GM12878 (cell line): ENCODE results near the gene PPP2R5C. TPM values are rescaled to one million over a fixed set of nuclear protein-coding genes. Genes with fewer than 3 reads are reported as not detected.

Experiments
- ATAC-seq: fragments of 200-7000 bp; cut with Tn5 transposase; 3 replicates; pipeline ENCODE4 v1.9.1; 2020; ENCODE audit warnings: mild to moderate bottlenecking, moderate library complexity
- BruUV-seq: library from RNA; stranded (reverse); fragments of 400-500 nt; replicated peaks from 2 replicates; lab custom pipeline; 2021; lab: Mats Ljungman, UMichigan
- CTCF ChIA-PET: fragments of 300-600 bp; sonication (Branson Sonifier 250); formaldehyde crosslinking; extraction: SDS; loops from one replicate; lab custom pipeline; 2021; ENCODE audit warnings: inconsistent platforms; lab: Yijun Ruan, JAX
- POLR2A ChIA-PET: fragments of 350-600 bp; formaldehyde crosslinking; extraction: SDS; loops from one replicate; lab custom pipeline; 2021; ENCODE audit warnings: inconsistent platforms; lab: Charles Lee
- RAD21 ChIA-PET: fragments of 300-600 bp; sonication (Branson Sonifier 250); formaldehyde crosslinking; loops from one replicate; lab custom pipeline; 2023; ENCODE audit warnings: antibody characterized with exemption; ENCODE audit not compliant: unreplicated experiment; lab: Charles Lee
- SMC1A ChIA-PET: fragments of 300-600 bp; sonication (Branson Sonifier 250); formaldehyde crosslinking; loops from one replicate; lab custom pipeline; 2023; ENCODE audit not compliant: unreplicated experiment, uncharacterized antibody; lab: Charles Lee
- DNase-seq: peaks from one replicate; pipeline ENCODE4 v3.0.0-alpha.2; 2011; ENCODE audit warnings: low read depth, low spot score
- FAIRE-seq: peaks from 3 replicates; lab custom pipeline; 2011; peaks lifted over from hg19 to GRCh38; lab: Jason Lieb, UNC
- H2AFZ ChIP-seq: 2 replicates; pipeline ENCODE4 v1.6.0; 2011; ENCODE audit warnings: low read depth, low read length, control low read depth; ENCODE audit not compliant: control insufficient read depth
- H3K27ac ChIP-seq: 2 replicates; pipeline ENCODE4 v1.5.1; 2011; ENCODE audit warnings: control low read depth; ENCODE audit not compliant: control insufficient read depth, insufficient read depth
- H3K27me3 ChIP-seq, 2 experiments: replicated peaks in 1 of 2; 2 replicates each; pipeline versions ENCODE4 v1.6.0 to v1.6.1; 2011; ENCODE audit warnings: low read length in 1 of 2; ENCODE audit not compliant: control insufficient read depth in 2 of 2, insufficient read depth in 2 of 2
- H3K36me3 ChIP-seq, 2 experiments: 2 replicates each; pipeline ENCODE4 v1.5.1; 2011; ENCODE audit warnings: low read length in 1 of 2; ENCODE audit not compliant: control insufficient read depth in 2 of 2, insufficient read depth in 2 of 2
- H3K4me1 ChIP-seq: 2 replicates; pipeline ENCODE4 v1.6.1; 2011; ENCODE audit warnings: mild to moderate bottlenecking, low read length, moderate library complexity, mixed read lengths; ENCODE audit not compliant: control insufficient read depth, insufficient read depth
- H3K4me2 ChIP-seq: 2 replicates; pipeline ENCODE4 v1.6.0; 2011; ENCODE audit warnings: control low read depth; ENCODE audit not compliant: control insufficient read depth, insufficient read depth
- H3K4me3 ChIP-seq: fragments of 200-600 bp; sonication (generic); 2 replicates; pipeline ENCODE4 v1.5.1; 2016
- H3K79me2 ChIP-seq: 2 replicates; pipeline ENCODE4 v1.6.0; 2011; ENCODE audit warnings: low read length; ENCODE audit not compliant: control insufficient read depth, insufficient read depth
- H3K9ac ChIP-seq: 2 replicates; pipeline ENCODE4 v1.8.0; 2011; ENCODE audit warnings: low read length, control low read depth, mixed read lengths; ENCODE audit not compliant: control insufficient read depth, insufficient read depth
- H3K9me3 ChIP-seq: replicated peaks from 3 replicates; pipeline ENCODE4 v1.5.1; 2011; ENCODE audit warnings: mild to moderate bottlenecking, low read length; ENCODE audit not compliant: control insufficient read depth, insufficient read depth
- H4K20me1 ChIP-seq: 2 replicates; pipeline ENCODE4 v1.6.0; 2011; ENCODE audit not compliant: control insufficient read depth, insufficient read depth
- ASH2L ChIP-seq: fragments of 300-600, 200-600 bp; sonication (generic); IDR thresholded peaks from 2 replicates; pipeline ENCODE4 v1.6.1; 2017; ENCODE audit warnings: low read depth, mild to moderate bottlenecking, borderline replicate concordance
- HCFC1 ChIP-seq: fragments of 150-350 bp; IDR thresholded peaks from 2 replicates; pipeline ENCODE4 v1.6.1; 2014; ENCODE audit warnings: low read length
- IRF5 ChIP-seq: fragments of 450-650 bp; IDR thresholded peaks from 2 replicates; pipeline ENCODE4 v1.6.1; 2017; ENCODE audit warnings: borderline replicate concordance
- MEF2A ChIP-seq: IDR thresholded peaks from 2 replicates; pipeline ENCODE4 v1.6.1; 2011; ENCODE audit warnings: low read depth, mild to moderate bottlenecking, low read length, moderate library complexity; ENCODE audit not compliant: insufficient read depth
- RBBP5 ChIP-seq: fragments of 200-600 bp; sonication (generic); conservative IDR thresholded peaks from 2 replicates; pipeline ENCODE4 v1.6.1; 2016
- RELB ChIP-seq: fragments of 450-650 bp; IDR thresholded peaks from 2 replicates; pipeline ENCODE4 v1.6.1; 2017; ENCODE audit warnings: low read depth, mild to moderate bottlenecking, moderate library complexity
- SPI1 ChIP-seq: IDR thresholded peaks from 2 replicates; pipeline ENCODE4 v1.6.1; 2011; ENCODE audit warnings: low read depth, mild to moderate bottlenecking, low read length, moderate library complexity, borderline replicate concordance; ENCODE audit not compliant: insufficient read depth
- STAT3 ChIP-seq: IDR thresholded peaks from 2 replicates; pipeline ENCODE4 v1.6.1; 2011; ENCODE audit warnings: low read depth, low read length, improper control_type of control experiment
- WGBS: methylation state at CpG from one replicate; pipeline ENCODE4 v1.1.6; 2016; ENCODE audit warnings: low lambda C conversion rate; ENCODE audit not compliant: insufficient replicate concordance, insufficient coverage; ENCODE audit errors: missing lambda C conversion rate; 5-methylcytosine and 5-hydroxymethylcytosine counted together
- in situ Hi-C: fragments of 300-500 bp; cut with MboI; formaldehyde crosslinking; loops from 9 replicates; pipeline ENCODE4 v1.14.3; 2018; ENCODE audit warnings: mixed read lengths
- intact Hi-C: fragments of 100-400 bp; cut with micrococcal nuclease; formaldehyde crosslinking; loops from one replicate; pipeline ENCODE4 v1.14.2; 2022; ENCODE audit not compliant: unreplicated experiment
- polyA plus RNA-seq, 11 experiments: library from polyadenylated mRNA; depleted of rRNA in 4 of 11; unstranded in 6 of 11; stranded (reverse) in 5 of 11; fragments of >200 nt; fragmentation: Nextera tagmentation in 4 of 11; fragmentation: Illumina TruSeq in 1 of 11; extraction: Ambion mirVana in 4 of 11; extraction: Trizol in 1 of 11; gene quantifications; 1 replicate in 1 of 11; 2 replicates in 10 of 11; pipeline versions ENCODE4 v1.2.1 to v1.2.3, GENCODE V29; 2011 to 2016; ENCODE audit warnings: inconsistent platforms in 2 of 11, missing spikeins in 2 of 11, low read depth in 1 of 11
- total RNA-seq, 4 experiments: library from RNA; depleted of rRNA in 3 of 4; stranded (reverse); fragments of >200 nt in 3 of 4; fragmentation: Illumina TruSeq in 1 of 4; extraction: Trizol in 1 of 4; gene quantifications; 2 replicates each; pipeline versions ENCODE4 v1.2.1 to v1.2.3, GENCODE V29; 2013 to 2021

The PPP2R5C gene
- total and polyA plus RNA-seq, 10 of the 15 experiments (the other 5 are each of a cell fraction or from before 2014, with no cell fraction given): 106 to 199 (median 144) TPM

DNA sequence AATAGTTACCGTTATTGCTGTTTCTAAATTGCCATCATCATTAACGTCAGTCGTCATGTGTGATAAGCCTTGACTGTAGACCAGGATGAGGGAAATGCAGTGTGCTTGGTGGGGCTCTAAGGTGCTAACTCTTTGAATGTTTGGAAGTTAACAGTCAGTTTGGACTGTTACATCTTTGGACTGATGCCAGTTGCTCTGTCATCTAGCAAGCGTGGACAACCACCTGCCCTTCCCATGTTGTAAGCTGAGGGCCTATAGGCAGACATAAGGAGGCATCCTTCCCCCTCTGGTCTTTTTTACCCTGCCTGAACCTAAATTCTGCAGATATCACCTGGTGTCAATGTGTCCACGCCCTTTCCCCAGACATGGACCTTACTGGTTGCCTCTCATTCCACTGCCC lies 94.4 kb downstream of the PPP2R5C start:
- peaks cover 21% of the 10 kb centered on the region for H3K4me1 ChIP-seq
- no peak for FAIRE-seq
- POLR2A ChIA-PET: no interaction called here

More for the DNA sequence above, 94.4 kb downstream of the PPP2R5C start:
- ChIA-PET RAD21 (interaction anchor here (1.1 kb wide), 1 partner anchor 11 kb away, joined by 4 read pairs; no protein-coding TSS in a partner anchor), SMC1A (interaction anchor here (1.1 to 2.8 kb wide), 5 partner anchors 9 to 86 kb away, joined by 3 to 13 read pairs (median 4); no protein-coding TSS in a partner anchor), CTCF (interaction anchor here (0.5 to 1.1 kb wide), 2 partner anchors 11 to 127 kb away, joined by 4 to 6 read pairs; no protein-coding TSS in a partner anchor)
- Histone ChIP-seq H3K9me3 (no peaks in the 10 kb centered on the region), H3K9ac (no peak overlapping the region), H3K4me3 (no peak overlapping the region), H3K36me3 (peaks cover 3 to 7% of the 10 kb centered on the region in 2 experiments), H2AFZ (no peak overlapping the region), H3K4me2 (no peak overlapping the region), H3K79me2 (peaks cover 47% of the 10 kb centered on the region), H3K27ac (no peak overlapping the region), H4K20me1 (peaks cover under 1% of the 10 kb centered on the region; the same call in 1 of the 2 replicates), H3K27me3 (no peaks in the 10 kb centered on the region)
- 97% methylated on average over 5 of the region's 5 CpGs for WGBS
- in situ Hi-C loops (no loop called here), intact Hi-C loops (no loop called here)
- DNase-seq (no peak), ATAC-seq (no peak)
- TF ChIP-seq RELB: no peak
- no peak for TF ChIP-seq IRF5
- TF ChIP-seq STAT3: no peak
- no peak for TF ChIP-seq ASH2L
- TF ChIP-seq HCFC1: no peak
- TF ChIP-seq RBBP5: no peak
- TF ChIP-seq MEF2A: no peak
- no peak for TF ChIP-seq SPI1
- no TSS peak for BruUV-seq
